Putamen (tissue), 1 donor: ENCODE results near the gene JPT1.
"Not testable (repeated sequence)": the region's sequence is repeated elsewhere in the genome, so short reads cannot be mapped to it uniquely, and the experiment has no call there.

Source experiments
- DNase-seq: peaks from one replicate; pipeline ENCODE4 v3.0.0-alpha.2; 2016; ENCODE audit warnings: low spot score

JPT1 gene, protein sequence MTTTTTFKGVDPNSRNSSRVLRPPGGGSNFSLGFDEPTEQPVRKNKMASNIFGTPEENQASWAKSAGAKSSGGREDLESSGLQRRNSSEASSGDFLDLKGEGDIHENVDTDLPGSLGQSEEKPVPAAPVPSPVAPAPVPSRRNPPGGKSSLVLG

DNA sequence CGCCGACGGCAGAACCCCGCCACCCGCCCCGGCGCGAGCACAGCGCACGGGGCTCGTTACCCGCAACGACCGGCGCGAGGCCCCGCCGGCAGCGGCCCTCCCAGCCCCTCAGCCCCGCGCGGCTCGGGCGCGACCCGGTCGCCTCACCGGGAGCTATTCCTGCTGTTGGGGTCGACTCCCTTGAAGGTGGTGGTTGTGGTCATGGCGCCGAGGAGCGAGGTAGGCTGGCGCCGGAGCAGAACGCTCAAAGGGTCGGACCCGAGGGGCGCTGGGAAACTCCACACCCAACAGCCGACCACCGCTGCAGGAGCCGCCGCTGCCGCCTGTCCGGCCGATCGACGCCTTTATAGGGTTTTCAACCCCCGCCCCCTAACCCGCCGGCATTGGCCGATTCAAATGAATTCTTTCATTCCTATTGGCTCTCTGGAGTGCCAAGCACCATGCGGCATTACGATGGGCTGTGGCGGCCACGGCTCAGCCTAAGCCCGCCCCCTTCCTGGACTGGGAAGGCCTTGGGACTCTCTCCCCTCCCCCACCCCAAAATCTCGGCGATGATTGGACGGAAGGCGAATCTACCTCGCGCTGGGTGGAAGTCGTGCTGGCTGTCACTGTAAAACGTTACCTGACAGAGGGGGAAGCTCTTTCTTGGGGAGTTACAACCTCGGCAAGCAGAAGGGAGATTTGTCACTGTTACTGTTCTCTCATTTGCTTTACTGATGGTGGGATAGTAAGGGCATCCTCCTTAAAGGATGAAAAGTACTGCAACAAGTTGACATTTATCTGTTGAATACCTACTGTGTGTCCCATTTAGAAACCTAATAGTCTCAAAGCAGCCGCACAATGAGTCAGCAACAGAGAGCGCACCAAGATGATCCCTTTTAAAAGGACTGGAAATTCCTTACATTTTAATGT, at the start of gene JPT1:
JPT1 (minus strand) TSS at position 318 of the 912 bp plus-strand sequence; CDS start at position 203, 115 bp downstream.
- peak; percentile 98 for DNase-seq

DNA sequence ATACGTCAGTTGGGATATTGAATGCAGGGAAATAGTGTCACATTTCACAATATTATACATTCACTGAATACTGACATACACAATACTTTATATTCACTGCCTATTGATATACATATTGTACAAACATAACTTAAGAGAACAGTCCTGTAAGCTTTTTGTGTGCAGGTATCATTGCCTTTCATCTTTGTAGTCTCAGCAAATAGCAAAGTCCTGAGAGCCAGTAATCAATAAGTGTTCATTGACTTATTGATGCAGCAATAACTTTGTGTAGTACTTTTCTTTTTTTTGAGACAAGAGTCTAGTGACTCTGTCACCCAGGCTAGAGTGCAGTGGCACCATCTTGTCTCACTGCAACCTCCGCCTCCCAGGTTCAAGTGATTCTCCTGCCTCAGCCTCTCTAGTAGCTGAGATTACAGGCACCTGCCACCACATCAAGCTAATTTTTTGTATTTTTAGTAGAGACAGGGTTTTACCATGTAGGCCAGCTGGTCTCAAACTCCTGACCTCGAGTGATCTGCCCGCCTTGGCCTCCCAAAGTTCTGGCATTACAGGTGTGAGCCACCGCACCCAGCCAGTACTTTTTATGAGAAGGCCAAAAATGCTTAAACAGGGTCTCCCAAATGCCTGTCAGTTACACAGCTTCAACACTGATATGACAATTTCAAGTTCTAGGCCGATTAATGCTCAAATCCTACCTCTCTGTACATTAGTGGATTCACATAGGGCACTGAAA, 45.7 kb upstream of the JPT1 start:
- DNase-seq = no peak

DNA sequence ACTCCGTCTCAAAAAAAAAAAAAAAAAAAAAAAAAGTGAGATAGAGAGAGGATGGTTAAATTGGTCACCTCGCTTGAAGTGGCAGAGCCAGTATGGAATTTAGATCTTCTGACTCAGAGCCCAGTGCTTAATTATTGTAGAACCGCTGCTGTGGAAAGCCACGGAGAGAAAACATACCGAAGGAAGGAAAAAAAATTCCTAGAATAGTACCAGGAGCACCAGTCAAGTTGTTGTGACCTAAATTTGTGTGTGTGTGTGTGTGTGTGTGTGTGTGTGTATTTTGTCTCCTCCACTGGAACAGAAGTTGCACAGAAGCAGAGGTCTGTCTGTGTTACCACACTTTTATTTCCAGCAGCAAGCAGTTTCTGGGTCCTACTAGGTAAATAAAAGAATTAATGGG, 40.6 kb upstream of the JPT1 start:
- no peak for DNase-seq

DNA sequence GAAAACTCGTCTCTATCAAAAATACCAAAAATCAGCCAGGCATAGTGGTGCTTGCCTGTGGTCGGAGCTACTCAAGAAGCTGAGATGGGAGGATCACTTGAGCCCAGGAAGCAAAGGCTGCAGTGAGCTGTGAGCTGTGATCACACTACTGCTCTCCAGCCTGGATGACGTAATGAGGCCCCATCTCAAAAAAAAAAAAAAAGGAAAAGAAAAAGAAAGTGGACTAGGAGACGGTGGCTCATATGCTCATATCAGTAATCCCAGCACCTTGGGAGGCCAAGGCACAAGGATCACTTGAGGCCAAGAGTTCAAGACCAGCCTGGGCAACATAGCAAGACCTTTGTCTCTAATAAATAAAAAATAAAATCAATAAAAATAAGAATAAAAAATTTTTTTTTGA, 37.3 kb upstream of the JPT1 start:
- DNase-seq = no peak

DNA sequence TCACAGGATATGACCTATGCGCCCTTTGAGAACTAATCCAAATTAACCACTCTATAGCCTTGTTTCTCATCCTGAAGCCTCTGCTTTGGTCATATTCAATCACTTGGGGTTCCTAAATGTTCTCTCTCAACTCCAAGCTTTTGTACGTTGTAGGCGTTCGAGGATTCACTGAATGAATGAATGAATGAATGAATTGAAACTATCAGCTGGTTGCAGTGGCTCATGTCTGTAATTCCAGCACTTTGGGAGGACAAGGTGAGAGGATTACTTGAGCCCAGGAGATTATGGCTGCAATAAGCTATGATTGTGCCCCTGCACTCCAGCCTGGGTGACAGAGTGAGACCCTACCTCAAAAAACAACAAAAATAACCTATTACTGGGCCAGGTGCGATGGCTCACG, 34.3 kb upstream of the JPT1 start:
- DNase-seq = no peak

DNA sequence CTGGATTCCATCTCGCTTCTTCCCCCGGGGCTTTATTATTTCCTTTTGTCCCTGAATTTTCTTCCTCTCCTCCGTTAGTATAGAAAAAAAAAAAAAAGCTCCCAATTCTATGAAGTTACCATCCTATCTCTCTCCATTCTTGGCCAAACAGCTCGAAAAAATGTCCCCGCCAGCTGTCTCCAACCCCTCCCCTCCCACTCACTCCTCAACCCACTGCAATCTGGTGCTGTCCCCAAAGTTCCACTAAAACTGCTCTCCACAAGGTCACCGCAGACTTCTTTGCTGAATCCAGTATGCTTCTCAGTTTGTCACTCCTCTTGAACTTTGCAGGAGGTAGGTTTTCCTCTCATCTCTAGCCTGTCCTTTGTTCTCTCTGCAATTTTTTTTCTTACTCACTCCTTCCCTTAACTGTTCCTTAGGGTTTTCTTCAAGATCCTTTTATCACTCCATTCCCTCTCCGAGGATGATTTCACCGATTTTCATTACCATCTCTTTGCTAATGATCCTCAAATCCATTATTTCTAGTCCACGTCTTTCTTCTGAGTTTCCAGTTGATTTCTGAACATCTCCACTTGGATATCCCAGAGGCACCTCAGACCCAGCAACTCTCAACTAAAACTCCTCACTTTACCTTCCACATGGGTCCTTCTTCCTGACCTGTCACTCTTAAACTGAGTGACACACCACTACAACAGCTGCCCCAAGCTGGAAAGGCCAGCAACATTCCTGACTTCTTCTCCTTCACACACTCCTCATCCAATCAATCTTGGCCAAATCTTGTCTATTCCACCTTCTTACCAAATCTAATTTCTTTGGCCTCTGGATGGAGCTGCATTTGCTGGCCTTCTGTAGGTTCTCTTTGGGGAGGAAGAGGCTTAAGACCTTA, 29.9 kb upstream of the JPT1 start:
- no peak for DNase-seq

DNA sequence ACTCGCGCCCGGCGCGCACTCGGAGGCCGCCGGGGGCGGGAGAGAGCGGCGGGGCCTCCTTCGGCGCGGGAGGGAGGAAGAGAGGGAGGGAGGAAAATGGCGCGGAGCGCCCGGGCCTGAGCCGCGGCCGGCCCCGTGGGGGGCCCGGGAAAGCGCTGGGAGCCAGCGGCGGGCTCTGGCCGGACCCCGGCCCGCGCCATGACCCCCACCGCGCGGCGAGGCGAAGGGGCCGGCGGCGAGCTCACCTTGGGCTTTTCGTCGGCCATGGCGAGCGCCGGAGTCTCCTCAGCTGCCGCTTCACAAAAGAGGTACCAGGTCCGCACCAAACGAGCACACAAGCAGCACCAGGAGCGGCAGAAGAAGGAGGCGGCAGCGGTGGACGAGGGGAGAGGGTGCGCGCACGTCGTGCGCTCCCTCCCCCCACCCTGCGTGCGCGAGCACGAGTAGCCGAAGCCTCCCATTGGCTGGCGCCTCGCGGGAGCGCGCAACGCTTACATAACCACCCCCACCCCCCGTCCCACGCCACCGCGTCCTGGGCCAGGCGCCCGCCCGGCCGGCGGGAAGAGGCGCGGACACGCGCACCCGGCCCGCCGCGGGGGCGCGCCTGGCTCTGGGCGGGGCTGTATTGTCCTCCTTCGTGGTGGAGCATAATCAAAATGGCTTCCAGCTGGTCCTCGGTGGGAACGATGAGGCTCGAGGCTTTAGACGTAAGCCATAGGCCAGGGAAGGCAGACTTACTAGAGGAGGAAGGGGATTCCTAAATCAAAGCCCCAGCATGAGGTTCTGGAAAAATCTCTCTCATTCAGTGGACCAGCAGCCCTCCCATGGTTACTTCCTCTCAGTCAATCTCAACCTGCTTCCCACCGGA, 28.5 kb upstream of the JPT1 start, which contains the start of gene SUMO2:
SUMO2 (minus strand) TSS at position 391 of the 868 bp plus-strand sequence; CDS start at position 266, 125 bp downstream.
- DNase-seq = peak; percentile 90

DNA sequence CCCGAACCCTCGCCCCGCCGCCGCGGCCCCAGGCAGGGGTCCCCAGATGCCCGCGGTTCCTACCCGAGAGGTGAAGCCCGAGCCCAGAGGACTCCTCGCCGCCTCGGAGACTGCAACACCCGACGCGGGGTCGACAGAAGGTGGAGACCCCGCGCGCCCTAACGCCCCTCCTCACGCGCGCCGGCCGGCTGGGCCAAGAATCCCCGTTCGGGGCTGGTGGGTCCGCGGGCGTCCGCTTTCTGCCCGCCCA, 27.9 kb upstream of the JPT1 start:
- no peak for DNase-seq

DNA sequence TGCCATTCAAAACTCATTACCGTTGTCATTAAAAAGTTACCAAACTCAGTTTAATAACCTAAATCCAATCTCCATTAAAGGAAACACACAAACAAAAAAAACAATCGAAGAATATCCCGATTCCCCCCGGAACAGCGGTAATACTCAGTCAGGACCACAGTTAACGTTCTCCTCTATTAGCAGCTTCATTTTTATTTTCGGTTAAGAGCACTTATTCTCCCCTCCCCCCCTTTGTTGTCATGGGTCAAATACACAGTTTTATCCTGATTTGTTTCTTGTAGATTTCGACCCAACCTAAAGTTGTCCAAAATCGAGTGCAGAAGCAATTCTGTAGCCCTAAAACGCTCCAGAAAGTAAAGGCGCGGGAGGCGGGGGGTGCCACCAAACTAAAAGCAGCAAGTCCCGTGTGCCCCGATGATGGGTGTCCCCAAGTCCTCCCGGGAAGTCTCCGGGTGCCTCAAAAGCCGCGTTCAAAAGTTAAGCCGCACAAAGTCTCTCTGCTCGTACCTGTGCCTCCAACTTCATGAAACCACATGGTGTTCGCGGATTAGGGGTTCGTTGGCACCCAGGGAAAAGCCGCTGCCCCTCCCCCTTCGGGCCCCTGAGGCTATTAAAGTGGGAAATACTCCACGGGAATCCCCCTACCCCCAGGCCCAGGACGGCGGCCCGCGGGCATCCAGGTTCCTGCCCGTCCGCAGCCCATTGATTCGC, 27.5 kb upstream of the JPT1 start:
- DNase-seq = no peak

DNA sequence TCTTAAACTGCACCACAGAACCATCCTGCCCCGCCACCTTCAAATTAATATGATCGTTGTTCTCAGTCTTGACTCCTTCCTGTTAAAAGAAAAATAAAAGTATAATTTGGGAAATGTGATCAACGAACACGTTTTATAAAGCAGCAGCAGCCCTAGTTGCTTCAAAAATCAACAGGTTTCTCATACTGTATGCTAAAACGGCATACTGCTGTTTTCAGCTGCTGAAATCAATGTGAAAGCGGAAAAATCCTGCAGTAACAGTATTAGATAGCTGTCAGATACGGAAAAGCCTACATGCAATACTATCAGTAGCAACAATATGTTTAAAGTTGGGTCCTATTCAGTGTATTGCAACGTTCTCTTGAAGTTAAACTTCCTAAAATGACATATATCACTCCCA, 26.8 kb upstream of the JPT1 start:
- DNase-seq = no peak

DNA sequence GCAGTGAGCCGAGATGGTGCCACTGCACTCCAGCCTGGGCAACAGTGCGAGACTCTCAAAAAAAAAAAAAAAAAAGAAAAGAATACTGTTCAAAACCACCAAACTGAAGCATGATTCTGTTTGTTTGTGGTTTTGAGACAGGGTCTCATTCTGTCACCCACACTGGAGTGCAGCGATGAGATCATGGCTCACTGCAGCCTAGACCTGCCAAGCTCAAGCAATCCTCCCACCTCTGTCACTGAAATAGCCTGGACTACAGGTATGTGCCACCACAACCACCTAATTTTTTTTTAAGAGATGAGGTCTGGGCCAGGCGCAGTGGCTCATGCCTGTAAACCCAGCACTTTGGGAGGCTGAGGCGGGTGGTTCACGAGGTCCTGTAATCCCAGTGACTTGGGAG, 24.1 kb upstream of the JPT1 start:
- DNase-seq = no peak

DNA sequence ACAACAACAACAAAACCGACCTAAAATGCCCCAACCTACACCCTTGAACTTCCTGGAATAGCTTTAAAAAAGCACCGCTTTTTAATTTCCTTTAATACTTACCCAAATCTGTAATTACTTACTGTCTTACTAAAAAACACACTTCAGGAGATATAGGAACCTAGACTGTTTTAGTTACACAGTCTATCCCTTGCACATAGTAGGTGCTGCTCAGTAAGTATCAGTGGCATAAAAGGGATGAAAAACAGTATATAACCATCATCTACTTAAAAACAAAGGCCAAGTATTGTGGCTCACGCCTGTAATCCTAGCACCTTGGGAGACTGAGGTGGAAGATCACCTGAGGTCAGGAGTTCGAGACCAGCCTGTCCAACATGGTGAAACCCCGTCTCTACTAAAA, 22.3 kb upstream of the JPT1 start:
- no peak for DNase-seq

DNA sequence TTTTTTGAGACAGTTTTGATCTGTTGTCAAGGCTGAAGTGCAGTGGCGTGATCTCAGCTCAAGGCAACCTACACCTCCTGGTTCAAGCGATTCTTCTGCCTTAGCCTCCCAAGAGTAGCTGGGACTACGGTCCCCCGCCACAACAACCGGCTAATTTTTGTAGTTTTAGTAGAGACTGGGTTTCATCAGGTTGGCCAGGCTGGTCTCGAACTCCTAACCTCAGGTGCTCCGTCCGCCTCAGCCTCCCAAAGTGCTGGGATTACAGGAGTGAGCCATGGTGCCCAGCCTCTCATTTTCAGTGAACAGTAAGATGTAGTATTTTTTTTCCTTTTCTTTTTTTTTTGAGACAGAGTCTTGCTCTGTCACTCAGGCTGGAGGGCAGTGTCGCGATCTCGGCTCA, 20.7 kb upstream of the JPT1 start:
- DNase-seq = no peak

DNA sequence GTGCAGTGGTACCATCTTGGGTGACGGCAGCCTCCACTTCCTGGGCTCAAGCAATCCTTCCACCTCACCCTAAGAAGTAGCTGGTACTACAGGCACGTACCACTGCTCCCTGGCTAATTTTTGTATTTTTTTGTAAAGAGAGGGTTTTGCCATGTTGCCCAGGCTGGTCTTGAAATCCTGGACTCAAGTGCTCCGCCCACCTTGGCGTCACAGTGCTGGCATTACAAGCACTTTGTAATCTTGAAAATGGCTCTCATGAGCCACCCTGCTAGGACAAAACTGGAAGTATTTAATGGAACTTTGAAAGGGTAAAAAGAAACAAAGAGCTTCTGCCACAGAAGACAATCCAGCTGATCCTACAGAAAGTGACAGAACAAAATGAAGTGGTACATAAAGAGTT, 19.2 kb upstream of the JPT1 start:
- DNase-seq = no peak

DNA sequence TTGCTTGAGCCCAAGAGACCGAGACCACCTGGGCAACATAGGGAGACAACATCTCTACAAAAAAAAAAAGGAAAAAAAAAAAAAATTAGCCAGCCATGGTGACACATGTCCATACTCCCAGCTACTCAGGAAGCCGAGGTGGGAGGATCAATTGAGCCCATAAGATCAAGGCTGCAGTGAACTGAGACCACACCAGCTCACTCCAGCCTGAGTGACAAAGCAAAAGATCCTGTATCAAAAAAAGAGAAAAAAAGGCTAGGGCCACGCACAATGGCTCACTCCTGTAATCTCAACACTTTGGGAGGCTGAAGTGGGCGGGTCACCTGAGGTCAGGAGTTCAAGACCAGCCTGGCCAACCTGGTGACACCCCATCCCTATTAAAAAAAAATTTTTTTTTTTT, 14.7 kb upstream of the JPT1 start:
- DNase-seq = no peak

DNA sequence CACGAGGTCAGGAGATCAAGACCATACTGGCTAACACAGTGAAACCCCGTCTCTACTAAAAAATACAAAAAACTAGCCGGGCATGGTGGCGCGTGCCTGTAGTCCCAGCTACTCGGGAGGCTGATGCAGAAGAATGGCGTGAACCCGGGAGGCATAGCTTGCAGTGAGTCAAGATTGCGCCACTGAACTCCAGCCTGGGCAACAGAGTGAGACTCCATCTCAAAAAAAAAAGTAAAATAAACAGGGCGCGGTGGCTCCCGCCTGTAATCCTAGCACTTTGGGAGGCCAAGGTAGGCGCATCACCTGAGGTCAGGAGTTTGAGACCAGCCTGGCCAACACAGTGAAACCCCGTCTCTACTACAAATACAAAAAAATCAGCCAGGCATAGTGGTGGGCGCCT, 10.3 kb upstream of the JPT1 start:
- not testable (repeated sequence) for DNase-seq

DNA sequence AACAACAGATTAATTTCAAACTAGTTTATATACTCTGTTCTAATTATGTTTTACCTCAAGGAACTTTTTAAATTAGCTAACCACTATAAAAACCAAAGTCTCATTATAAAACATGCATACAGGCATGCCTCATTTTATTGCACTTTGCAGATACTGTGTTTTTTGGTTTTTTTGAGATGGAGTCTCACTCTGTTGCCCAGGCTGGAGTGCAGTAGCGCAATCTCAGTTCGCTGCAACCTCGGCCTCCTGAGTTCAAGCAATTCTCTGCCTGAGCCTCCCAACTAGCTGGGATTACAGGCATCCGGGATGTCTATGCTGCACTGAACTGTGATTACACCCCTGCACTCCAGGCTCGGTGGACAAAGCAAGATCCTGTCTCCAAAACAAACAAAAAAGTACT, 8.8 kb upstream of the JPT1 start:
- no peak for DNase-seq

DNA sequence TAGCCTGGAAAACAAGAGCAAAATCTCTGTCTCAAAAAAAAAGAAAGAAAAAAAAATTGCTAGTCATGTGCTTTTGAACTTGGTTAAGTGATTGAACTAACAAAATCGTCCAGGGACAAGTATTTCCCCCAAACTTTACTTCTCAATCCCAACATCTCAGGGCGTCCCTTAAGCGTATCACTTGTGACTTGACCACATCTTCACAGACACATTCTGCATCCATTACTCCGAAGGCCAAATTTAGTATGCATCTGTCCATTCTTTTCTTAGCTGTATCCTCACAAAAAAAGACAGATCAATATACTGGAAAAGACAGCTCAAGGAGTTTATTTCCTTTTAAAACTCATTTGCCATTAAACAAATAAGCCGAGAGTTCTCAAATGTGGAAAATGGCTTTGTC, 5.9 kb upstream of the JPT1 start:
- no peak for DNase-seq

DNA sequence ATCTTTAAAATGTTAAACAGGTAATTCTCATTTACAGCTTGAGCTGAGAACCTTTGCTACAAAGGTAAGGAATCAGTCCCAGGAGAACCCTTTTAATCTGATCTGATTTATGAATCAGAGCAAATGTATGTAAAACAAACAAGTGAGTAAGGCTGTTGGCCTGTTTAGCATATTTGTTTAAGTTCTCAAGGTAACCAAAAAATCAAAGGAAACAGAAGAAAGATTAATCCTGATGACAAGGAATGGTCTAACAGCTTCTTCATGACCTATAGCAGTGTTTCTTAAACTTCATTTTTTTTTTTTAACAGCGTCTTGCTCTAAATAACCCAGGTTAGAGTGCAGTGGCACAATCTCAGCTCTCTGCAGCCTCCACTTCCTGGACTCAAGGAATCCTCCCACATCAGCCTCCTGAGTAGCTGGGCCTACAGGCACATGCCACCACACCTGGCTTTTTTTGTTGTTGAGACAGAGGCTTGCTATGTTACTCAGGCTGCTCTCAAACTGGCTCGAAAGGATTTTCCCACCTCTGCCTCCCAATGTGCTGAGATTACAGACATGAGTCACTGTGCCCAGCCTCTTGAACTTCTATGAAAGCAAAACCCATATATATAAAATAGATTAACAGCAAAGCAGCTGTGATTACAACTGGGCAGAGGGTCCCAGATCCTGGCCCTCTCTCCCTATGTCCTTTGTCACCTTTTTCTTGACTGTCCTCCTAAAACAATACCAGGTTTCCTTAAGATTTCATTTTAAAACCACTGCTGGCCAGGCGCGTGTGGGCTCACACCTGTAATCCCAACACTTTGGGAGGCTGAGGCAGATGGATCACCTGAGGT, 5.1 kb upstream of the JPT1 start:
- DNase-seq = no peak

DNA sequence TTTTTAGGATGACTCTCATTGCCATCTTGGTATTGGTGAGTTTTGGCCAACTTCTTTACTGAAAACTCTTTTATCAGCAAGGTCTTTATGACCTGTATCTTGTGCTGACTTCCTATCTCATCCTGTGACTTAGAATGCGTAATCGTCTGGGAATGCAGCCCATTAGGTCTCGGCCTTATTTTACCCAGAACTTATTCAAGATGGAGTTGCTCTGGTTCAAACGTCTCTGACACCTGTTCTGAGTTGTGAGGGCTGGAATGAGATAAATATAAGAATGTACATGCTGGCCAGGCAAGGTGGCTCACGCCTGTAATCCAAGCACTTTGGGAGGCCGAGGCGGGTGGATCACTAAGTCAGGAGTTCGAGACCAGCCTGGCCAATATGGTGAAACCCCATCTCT, 4.2 kb upstream of the JPT1 start:
- not testable (repeated sequence) for DNase-seq
